HG02885 (cell line): ENCODE results near the gene HSPA4.
"Not testable (repeated sequence)": the region's sequence is repeated elsewhere in the genome, so short reads cannot be mapped to it uniquely, and the experiment has no call there.

Experiments
- ATAC-seq: cut with Tn5 transposase; IDR thresholded peaks from one replicate; pipeline ENCODE4 v1.9.1; 2021; ENCODE audit warnings: mild to moderate bottlenecking; ENCODE audit not compliant: unreplicated experiment, poor library complexity

The HSPA4 gene

GRCh38 chr5:133119233-133119711 lies 67.5 kb downstream of the HSPA4 start:
- ATAC-seq = no peak

- ATAC-seq = no peak
These were observed 68.4 kb downstream of the HSPA4 start for GRCh38 chr5:133120156-133120750.

DNA sequence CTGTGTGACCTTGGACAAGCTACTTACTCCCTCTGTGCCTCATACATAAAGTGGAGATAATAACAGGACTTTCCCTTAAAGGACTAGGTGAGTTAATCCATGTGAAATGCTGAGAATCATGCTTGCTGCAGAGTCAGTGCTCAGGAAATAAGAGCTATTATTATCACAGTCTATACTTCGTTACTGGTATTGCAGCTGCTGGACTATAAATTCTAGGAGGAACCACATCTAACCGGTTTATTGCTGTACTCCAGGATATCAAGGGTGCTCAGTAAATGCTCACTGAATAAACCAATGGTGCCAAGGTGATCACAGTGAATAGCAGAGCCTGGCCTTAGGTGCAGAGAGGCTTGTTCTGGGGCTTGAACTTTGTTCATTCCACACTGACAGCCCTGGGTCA lies 69.3 kb downstream of the HSPA4 start:
- no peak for ATAC-seq

DNA sequence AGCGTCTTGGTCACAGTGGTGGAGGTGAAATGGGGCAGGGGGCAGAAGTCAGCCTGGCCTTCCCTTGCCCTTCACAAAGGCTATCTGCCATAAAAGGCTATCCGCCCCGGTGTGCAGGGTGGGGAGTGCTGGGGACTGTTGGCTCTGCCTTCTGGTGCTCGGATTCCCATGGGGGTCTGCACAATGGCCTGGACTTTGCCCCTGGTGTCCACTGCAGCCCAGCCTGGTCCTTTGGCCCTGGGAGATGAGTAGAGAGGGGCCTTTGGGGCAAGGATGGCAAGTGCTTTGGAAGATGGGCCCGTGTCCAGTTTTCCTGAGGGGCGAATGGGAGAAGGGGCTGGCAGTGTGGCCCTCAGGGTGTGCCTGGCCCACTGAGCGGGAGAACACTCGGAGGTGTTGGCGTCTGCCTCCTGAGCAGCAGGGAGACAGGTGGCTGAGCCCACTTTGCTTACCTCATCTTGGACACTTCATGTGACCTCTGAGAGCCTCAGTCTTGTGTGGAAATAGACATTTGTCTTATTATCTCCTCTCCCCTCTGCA lies 69.9 kb downstream of the HSPA4 start:
- no peak for ATAC-seq

DNA sequence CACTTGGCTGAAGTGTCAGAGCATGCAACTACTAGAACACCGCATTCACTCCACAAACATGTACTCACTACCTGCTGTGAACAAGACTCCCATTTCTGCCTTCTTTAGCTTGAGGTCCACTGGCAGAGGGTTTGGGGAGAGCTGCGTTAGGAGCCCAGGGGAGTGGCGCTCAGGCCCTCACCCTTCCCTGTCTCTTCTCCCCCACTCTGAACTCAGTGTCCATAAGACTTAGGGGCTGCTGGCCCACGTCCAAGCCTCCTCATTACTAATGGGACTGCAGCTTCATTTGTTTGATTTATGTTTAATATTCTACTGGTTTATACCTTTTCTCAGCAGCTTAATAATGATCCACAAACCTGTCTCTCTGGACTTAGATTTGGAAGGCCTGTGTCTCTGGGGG lies 70.9 kb downstream of the HSPA4 start:
- no peak for ATAC-seq

- ATAC-seq = no peak
These were observed 71.5 kb downstream of the HSPA4 start for GRCh38 chr5:133123297-133123696.

DNA sequence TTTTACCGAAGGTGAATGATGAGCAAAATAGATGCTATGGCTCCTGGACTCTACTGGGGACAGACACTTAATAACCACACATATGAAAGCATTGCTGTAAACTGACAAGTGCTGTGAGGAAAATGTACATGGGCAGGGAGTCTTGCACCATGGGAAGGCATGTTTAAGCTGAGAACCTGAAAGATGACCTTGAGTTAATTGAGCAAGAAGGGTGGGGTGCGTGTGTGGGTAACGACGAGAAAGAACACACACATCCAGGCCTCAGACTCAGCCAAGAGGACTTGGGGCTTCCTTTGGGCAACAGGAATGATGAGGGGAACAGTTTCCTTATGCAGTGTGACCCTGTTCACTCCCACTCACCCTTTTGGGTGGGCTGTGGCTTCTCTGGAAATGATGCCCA lies 73.1 kb downstream of the HSPA4 start:
- no peak for ATAC-seq

DNA sequence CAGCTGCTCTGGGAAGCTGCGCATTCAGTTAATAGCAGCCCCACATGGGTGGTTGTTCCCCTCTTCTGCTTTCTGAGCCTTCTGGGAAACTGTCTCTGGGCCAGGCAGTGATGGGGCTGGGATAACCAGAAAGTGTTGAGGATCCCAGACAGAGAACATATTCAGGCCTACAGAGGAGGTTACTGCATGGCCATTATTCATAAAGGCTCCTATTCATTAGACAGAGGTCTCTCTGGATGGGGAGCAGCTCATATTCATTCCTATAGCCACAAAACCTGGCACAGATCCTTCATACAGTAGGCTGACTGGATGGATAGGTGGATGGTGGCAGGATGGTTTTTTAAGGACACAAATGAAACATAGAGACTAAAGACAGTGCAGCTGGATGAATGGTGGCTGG lies 76.3 kb downstream of the HSPA4 start:
- no peak for ATAC-seq

DNA sequence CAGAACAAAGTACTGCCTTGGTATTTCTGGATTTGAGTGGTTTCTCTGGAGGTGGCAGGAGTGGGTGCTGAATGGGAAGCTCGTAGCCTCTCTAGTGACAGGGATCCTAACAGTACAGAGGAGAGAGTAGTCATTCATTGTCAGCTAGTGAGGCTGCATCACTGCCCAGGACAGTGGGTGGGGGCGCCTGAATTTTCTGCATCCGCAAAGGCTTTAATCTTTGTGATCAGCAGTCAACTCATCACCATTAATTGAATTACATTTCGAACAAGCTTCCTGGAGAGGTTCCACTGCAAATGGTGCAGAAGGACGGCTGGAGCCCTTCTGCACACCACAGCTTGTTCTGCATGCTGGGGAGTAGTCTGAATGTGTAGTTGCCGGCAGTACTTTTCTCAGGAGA lies 77.5 kb downstream of the HSPA4 start:
- ATAC-seq = no peak

GRCh38 chr5:133129950-133130349 lies 78.1 kb downstream of the HSPA4 start:
- no peak for ATAC-seq

- ATAC-seq = no peak
These were observed 78.7 kb downstream of the HSPA4 start for GRCh38 chr5:133130387-133131118.

DNA sequence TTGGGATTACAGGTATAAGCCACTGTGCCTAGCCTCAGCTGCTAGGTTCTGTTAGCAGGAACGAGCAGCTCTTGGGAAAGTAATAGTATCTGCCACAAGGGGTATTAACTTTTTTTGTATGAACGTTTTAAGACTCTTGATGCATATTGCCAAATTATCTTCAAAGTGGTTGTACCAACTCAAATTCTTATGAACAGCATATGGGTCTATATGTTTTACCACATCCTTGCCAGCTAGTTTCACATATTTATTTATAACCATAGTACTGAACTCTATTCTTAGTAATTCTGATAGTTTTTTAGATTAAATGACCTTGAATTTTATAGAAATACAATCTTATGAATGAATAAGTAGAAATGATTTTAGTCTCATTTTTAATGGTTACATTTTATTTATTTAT lies 80.9 kb downstream of the HSPA4 start:
- ATAC-seq = no peak

- not testable (repeated sequence) for ATAC-seq
These were observed 81.4 kb downstream of the HSPA4 start for GRCh38 chr5:133133241-133133640.

DNA sequence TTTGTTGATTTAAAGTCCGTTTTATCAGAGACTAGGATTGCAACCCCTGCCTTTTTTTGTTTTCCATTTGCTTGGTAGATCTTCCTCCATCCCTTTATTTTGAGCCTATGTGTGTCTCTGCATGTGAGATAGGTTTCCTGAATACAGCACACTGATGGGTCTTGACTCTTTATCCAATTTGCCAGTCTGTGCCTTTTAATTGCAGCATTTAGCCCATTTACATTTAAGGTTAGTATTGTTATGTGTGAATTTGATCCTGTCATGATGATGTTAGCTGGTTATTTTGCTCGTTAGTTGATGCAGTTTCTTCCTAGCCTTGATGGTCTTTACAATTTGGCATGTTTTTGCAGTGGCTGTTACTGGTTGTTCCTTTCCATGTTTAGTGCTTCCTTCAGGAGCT lies 85.1 kb downstream of the HSPA4 start:
- not testable (repeated sequence) for ATAC-seq

GRCh38 chr5:133140311-133140710 lies 88.5 kb downstream of the HSPA4 start:
- ATAC-seq = no peak

- ATAC-seq = no peak
These were observed 89.9 kb downstream of the HSPA4 start for GRCh38 chr5:133141746-133142145.

- no peak for ATAC-seq
These were observed 91.0 kb downstream of the HSPA4 start for GRCh38 chr5:133142782-133143181.

DNA sequence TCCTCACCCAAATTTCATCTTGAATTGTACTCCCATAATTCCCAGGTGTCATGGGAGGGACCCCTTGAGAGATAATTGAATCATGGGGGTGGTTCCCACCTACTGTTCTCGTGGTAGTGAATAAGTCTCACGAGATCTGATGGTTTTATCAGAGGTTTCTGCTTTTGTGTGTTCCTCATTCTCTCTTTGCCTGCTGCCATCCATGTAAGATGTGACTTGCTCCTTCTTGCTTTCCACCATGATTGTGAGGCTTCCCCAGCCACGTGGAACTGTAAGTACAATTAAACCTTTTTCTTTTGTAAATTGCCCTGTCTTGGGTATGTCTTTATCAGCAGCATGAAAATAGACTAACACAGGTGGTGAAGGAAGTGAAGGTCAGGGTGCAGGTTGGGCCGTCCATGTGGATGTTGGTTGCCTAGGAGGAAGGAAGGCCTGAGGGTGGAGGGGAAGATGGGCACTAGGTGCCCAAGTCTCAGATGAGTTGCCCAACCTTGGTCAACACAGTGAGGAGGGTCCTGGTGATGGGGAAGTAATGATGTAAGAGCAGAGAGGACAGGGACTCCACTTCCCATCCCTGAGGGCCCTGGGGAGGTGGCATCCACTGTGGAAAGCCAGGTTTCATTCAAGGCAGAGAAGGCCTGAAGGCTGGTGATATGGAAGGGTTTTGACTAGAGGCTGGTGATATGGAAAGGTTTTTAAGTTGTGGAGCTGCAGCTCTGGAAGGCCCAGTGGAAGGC lies 92.6 kb downstream of the HSPA4 start:
- no peak for ATAC-seq

DNA sequence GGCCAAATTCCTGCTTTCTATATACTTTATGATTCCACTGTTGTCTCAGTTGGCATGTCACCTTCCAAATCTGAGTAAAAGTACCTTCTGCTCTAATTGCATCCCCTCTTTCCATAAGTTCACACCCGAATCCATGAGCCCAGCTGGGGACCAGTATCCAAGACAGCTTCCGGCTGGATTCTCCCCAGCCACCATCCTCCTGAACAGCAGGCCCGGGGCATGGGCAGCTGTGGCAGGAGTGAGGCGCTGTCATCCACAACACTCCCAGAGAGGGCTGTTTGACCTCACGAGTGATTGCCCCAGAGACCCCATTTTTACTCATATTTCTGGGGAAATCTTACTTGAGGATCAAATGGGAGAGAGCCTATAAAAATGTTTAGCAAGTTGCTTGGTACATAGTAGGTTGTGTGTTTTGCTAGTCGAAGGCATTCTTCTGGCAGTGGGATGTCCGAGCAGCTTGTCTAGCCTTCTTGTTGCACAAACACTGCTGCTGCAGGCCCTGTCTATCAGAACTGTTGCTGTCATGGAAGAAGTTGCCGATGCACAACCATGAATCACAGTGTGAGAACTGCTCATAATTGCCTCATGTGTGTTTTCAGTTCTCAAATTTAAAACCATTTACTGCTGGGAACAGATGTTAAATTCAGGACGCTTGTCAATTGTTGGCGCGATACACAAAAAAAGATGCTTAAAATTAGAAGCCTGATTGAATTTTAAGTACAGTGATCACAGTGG lies 93.8 kb downstream of the HSPA4 start:
- no peak for ATAC-seq

- ATAC-seq = no peak
These were observed 95.6 kb downstream of the HSPA4 start for GRCh38 chr5:133147411-133147810.
